ENCODE data around the gene MDM2.
A peak's percentile ranks its signal among the peaks of the same experiment; 100 is the strongest.

MDM2 gene

DNA sequence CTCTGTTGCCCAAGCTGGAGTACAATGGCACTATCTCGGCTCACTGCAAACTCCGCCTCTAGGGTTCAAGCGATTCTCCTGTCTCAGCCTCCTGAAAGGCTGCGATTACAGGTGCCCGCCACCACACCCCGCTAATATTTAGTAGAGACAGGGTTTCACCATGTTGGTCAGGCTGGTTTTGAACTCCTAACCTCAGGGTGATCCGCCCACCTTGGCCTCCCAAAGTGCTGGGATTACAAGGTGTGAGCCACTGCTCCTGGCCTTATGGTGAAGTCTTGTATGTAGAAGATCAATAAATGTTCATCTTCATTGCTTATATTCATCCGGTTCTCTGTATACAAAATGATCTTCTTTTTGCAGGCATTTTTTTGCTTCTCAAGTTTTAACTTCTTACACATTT lies 47.8 kb downstream of the MDM2 start:
- Histone ChIP-seq H3K36me3 (ENCODE audit: insufficient read depth) (no peaks in the 10 kb centered on the region), H3K4me3 (IDR thresholded peaks at IDR 0.05; ENCODE audit: insufficient read depth, low read depth, low read length) (no peak overlapping the region), H3K79me2 (ENCODE audit: insufficient read depth, low read depth) (no peaks in the 10 kb centered on the region), H3K4me1 (ENCODE audit: low read depth, poor library complexity, severe bottlenecking) (no peaks in the 10 kb centered on the region), H3K9ac (no peak overlapping the region), H3K27me3 (ENCODE audit: insufficient read depth, low read depth) (no peaks in the 10 kb centered on the region), H2AFZ (ENCODE audit: low read depth) (no peak overlapping the region), H3K4me2 (no peak overlapping the region), H3K27ac (no peak overlapping the region), H4K20me1 (ENCODE audit: insufficient read depth) (no peaks in the 10 kb centered on the region)
- no peak for TF ChIP-seq CTCF (conservative IDR thresholded peaks at IDR 0.05; ENCODE audit: low read depth, low read length)

DNA sequence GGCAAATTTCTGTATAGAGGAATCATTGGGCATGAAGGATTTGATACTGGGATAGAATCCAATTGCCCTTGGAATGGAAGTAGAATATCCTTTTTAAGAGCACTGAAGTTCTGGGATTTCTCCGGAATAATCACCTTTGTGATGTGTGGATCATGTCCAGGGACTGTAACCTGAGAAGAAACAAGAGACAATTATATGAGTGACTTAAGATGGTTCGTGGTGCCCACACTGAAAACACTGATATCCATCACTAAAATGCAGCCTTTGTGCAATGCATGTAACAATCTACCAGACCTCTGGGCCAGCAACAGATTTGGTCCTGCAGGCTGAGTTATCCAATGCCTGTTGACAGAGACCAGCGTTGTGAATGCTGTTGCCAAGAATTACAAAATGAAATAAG lies 48.5 kb downstream of the MDM2 start:
- TF ChIP-seq CTCF (conservative IDR thresholded peaks at IDR 0.05; ENCODE audit: low read depth, low read length): no peak
- H3K36me3 ChIP-seq (ENCODE audit: insufficient read depth): no peaks in the 10 kb centered on the region
- no peaks in the 10 kb centered on the region for H3K4me1 ChIP-seq (ENCODE audit: low read depth, poor library complexity, severe bottlenecking)
- no peaks in the 10 kb centered on the region for H4K20me1 ChIP-seq (ENCODE audit: insufficient read depth)
- no peaks in the 10 kb centered on the region for H3K27me3 ChIP-seq (ENCODE audit: insufficient read depth, low read depth)
- H3K4me2 ChIP-seq: no peak overlapping the region
- H3K4me3 ChIP-seq (IDR thresholded peaks at IDR 0.05; ENCODE audit: insufficient read depth, low read depth, low read length): no peak overlapping the region
- H2AFZ ChIP-seq (ENCODE audit: low read depth): no peak overlapping the region
- H3K79me2 ChIP-seq (ENCODE audit: insufficient read depth, low read depth): no peaks in the 10 kb centered on the region
- no peak overlapping the region for H3K9ac ChIP-seq
- H3K27ac ChIP-seq: no peak overlapping the region

- no peaks in the 10 kb centered on the region for H3K27me3 ChIP-seq (ENCODE audit: insufficient read depth, low read depth)
- H3K9ac ChIP-seq: no peak overlapping the region
- H3K4me1 ChIP-seq (ENCODE audit: low read depth, poor library complexity, severe bottlenecking): peaks cover 10% of the 10 kb centered on the region
- TF ChIP-seq CTCF (conservative IDR thresholded peaks at IDR 0.05; ENCODE audit: low read depth, low read length): no peak
- H2AFZ ChIP-seq (ENCODE audit: low read depth): no peak overlapping the region
- no peak overlapping the region for H3K27ac ChIP-seq
- H3K79me2 ChIP-seq (ENCODE audit: insufficient read depth, low read depth): no peaks in the 10 kb centered on the region
- no peak overlapping the region for H3K4me2 ChIP-seq
- no peaks in the 10 kb centered on the region for H4K20me1 ChIP-seq (ENCODE audit: insufficient read depth)
- no peaks in the 10 kb centered on the region for H3K36me3 ChIP-seq (ENCODE audit: insufficient read depth)
- no peak overlapping the region for H3K4me3 ChIP-seq (IDR thresholded peaks at IDR 0.05; ENCODE audit: insufficient read depth, low read depth, low read length)
Observed at GRCh38 chr12:68861890-68862289, 53.9 kb downstream of the MDM2 start.

DNA sequence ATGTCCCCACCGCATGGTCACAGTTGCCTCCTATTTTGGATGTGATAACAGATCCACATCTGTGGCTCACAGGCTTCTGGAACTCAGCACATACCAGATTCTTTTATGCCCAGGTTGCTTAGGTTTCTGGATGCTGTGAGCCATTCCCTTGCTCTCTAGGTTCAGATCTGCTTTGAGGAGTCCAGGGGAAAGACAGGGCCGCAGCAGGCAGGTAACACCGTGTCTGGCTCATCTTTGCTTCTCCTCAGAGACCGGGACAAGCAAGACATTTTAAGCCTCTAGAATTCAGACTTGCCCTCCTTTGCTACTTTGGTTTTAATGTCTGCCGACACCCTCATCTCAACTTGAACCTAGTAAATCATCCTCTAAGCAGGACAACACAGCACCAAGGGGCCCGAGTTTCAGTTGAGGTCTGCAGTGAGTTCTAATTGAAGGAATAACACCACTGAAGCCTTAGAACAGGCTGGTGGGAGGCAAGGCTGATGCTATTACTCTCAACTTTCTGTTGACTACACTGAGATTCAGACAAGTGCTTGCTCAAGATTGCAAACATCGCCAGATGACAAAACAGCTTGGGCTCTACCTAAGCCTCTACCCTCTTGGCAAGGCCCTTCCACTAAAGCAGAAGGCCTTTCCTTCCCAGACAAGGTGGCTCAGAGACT lies 55.3 kb downstream of the MDM2 start:
- no peak overlapping the region for H3K27ac ChIP-seq
- peaks cover 10% of the 10 kb centered on the region for H3K4me1 ChIP-seq (ENCODE audit: low read depth, poor library complexity, severe bottlenecking)
- H3K4me3 ChIP-seq (IDR thresholded peaks at IDR 0.05; ENCODE audit: insufficient read depth, low read depth, low read length): no peak overlapping the region
- TF ChIP-seq CTCF (conservative IDR thresholded peaks at IDR 0.05; ENCODE audit: low read depth, low read length): no peak
- no peaks in the 10 kb centered on the region for H3K36me3 ChIP-seq (ENCODE audit: insufficient read depth)
- H3K4me2 ChIP-seq: peak overlapping the region; percentile 21; the same call in 1 of the 2 replicates
- no peaks in the 10 kb centered on the region for H3K79me2 ChIP-seq (ENCODE audit: insufficient read depth, low read depth)
- no peaks in the 10 kb centered on the region for H3K27me3 ChIP-seq (ENCODE audit: insufficient read depth, low read depth)
- H2AFZ ChIP-seq (ENCODE audit: low read depth): peak overlapping the region; percentile 31; the same call in 1 of the 2 replicates
- H4K20me1 ChIP-seq (ENCODE audit: insufficient read depth): no peaks in the 10 kb centered on the region
- no peak overlapping the region for H3K9ac ChIP-seq
